ENCODE results near the gene MED26. TPM values are rescaled to one million over a fixed set of nuclear protein-coding genes. Genes with fewer than 3 reads are reported as not detected.

The MED26 gene
- total RNA-seq, 1 donor = 7.3 TPM

DNA sequence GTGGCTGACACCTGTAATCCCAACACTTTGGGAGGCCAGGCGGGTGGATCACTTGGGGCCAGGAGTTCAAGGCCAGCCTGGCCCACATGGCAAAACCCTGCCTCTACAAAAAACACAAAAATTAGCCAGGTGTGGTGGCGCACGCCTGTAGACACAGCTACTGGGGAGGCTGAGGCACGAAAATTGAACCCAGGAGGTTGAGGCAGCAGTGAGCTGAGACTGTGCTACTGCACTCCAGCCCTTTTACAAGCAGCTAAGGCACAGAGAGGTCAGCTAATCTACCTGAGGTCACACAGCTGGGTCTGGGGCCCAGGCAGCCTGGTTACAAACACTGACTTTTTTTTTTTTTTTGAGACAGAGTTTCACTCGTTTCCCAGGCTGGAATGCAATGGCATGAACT, 27.2 kb downstream of the MED26 start:
- no peak for DNase-seq (ENCODE audit: low read depth)
- TF ChIP-seq, protein P1, sequence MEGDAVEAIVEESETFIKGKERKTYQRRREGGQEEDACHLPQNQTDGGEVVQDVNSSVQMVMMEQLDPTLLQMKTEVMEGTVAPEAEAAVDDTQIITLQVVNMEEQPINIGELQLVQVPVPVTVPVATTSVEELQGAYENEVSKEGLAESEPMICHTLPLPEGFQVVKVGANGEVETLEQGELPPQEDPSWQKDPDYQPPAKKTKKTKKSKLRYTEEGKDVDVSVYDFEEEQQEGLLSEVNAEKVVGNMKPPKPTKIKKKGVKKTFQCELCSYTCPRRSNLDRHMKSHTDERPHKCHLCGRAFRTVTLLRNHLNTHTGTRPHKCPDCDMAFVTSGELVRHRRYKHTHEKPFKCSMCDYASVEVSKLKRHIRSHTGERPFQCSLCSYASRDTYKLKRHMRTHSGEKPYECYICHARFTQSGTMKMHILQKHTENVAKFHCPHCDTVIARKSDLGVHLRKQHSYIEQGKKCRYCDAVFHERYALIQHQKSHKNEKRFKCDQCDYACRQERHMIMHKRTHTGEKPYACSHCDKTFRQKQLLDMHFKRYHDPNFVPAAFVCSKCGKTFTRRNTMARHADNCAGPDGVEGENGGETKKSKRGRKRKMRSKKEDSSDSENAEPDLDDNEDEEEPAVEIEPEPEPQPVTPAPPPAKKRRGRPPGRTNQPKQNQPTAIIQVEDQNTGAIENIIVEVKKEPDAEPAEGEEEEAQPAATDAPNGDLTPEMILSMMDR (IDR thresholded peaks at IDR 0.05; ENCODE audit: insufficient read depth, low read depth, low read length) = no peak
- no peak overlapping the region for H3K4me3 ChIP-seq (ENCODE audit: low read depth, low read length)

DNA sequence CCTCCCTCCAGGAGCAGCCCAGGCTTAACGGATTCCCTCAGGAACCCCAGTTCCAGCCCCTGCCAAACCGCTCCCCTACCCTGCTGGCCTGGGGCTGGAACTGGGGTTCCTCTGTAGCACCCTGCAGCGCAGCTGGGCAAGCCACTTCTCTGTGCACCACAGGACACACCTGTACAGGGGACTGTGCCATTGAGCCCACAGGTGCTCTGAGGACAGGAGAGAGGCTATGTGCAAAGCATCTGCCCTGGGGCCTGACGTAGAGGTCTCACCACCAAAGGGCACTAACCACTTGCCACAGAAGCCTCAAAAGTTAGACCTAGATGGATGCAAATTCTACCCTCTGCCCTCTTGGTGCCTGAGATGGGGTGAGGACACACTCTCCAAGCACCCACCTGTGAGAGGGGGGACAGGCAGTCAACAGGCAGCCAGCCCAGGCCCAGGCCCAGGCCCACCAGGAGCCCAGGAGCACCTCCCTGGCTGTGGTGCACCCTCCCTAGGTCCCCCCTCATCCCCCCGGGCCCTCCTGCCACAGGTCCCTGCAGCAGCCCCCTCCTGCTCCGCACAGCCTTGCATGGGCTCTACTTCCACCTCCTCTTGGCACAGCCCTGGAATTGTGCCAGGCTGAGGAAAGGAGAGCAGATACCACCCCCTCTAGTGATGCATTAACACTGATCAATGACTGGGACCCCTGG, 28.2 kb downstream of the MED26 start:
- TF ChIP-seq, protein P1 (IDR thresholded peaks at IDR 0.05; ENCODE audit: insufficient read depth, low read depth, low read length) = no peak
- DNase-seq (ENCODE audit: low read depth) = no peak
- no peak overlapping the region for H3K4me3 ChIP-seq (ENCODE audit: low read depth, low read length)

DNA sequence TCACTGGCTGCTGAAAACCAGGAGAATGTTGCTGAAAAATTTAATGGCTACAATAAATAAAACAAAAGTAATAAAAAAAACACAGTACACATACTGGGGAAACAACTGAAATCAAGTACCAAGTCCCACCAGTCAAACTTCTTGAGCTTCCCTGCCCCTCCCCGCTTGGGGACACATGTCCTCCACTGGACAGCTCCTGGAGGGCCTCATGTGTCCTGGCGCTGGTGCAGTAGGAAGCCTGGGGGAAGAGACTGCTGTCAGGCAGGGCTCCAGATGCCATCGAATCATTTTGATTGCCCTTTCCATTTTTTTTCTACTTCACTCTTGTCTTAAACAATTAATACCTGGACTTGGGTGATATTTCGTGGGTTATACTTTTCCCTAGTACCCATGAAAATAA, 29.2 kb downstream of the MED26 start:
- TF ChIP-seq, protein P1 (IDR thresholded peaks at IDR 0.05; ENCODE audit: insufficient read depth, low read depth, low read length) = no peak
- no peak for DNase-seq (ENCODE audit: low read depth)
- H3K4me3 ChIP-seq (ENCODE audit: low read depth, low read length) = no peak overlapping the region

DNA sequence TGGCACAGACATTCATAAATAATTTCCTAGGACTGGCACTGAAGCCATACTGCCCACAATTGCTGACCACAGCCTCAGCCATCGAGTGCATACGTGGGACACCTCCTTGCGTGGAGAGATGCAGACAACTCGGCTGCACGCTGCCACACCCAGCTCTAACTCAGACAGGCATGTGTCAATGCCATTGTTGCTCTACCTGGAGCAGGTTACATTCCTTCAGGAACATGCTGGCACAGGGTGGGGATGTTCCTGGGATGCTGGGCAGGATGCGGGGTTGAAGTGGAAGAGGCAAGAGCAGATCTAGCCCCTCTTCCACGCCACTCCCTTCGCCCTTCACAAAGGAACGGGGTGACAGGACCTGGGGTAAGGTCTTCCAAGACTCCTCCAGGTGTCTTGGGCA, 31.6 kb downstream of the MED26 start:
- TF ChIP-seq, protein P1 (IDR thresholded peaks at IDR 0.05; ENCODE audit: insufficient read depth, low read depth, low read length) = no peak
- DNase-seq (ENCODE audit: low read depth) = no peak
- H3K4me3 ChIP-seq (ENCODE audit: low read depth, low read length) = no peak overlapping the region

DNA sequence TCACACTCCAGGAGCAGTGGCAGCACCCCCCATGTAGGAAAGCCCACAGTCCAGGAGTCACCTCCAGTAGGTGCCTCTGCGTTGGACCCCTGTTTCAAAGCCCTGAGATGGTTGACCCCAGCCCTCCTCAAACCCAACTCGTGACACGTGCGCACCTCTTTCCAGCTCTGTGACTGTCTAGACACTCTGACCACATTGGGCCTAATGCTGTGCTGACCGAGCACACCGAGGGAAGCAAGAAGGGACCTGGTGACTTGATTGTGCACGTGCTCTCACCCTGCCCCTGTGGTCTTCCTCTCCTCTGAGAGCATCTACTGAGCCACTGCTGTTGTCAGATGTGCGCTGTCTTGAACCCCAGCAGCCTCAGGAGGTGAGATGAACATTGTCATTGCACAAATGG, 32.9 kb downstream of the MED26 start:
- no peak overlapping the region for H3K4me3 ChIP-seq (ENCODE audit: low read depth, low read length)
- TF ChIP-seq, protein P1 (IDR thresholded peaks at IDR 0.05; ENCODE audit: insufficient read depth, low read depth, low read length) = no peak

DNA sequence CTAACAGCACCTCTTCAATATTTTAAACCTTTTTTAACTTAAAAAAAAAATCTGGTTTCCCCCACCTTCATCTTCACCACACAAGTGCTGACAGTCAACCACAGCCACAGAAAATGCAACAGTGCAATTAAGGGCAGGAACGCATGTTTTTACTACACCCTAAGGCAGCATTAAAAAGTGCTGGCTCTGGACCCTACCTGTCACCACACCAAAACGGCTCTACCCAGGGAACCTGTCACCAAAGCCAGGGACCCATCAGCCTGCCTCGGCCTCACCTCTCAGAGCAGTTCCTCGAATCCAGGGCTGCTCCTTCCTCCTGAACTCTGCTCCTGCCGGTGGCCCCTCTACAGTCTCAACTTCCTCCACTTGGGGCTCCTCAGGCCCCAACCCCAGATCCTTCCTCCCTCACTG, 33.3 kb downstream of the MED26 start:
- TF ChIP-seq, protein P1 (IDR thresholded peaks at IDR 0.05; ENCODE audit: insufficient read depth, low read depth, low read length) = no peak
- no peak for DNase-seq (ENCODE audit: low read depth)
- H3K4me3 ChIP-seq (ENCODE audit: low read depth, low read length) = no peak overlapping the region

More for the DNA sequence above, 32.9 kb downstream of the MED26 start:
- DNase-seq (ENCODE audit: low read depth) = no peak

DNA sequence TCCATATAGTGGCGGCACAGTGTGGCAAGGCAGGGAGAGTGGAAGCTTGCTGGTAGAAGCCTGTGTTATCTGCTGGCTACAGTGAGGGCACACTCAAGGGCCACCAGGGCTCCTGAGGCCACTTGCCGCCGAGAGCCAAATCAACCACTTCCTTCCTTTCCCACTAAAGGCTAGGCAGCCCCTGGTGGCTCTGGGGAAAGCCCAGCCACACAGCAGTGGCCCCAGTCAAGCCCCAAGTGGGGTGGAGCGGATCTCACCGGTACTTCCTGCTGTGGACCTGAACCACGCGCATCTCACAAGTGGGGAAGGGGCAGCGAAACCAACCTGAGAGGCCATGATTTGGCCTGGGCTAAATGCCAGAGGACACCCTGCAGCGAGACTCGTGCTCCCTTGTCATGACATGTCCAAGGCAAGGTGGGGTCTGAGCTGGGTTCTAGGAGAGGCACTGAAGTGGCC, 33.8 kb downstream of the MED26 start:
- TF ChIP-seq, protein P1 (IDR thresholded peaks at IDR 0.05; ENCODE audit: insufficient read depth, low read depth, low read length) = no peak
- no peak overlapping the region for H3K4me3 ChIP-seq (ENCODE audit: low read depth, low read length)
- no peak for DNase-seq (ENCODE audit: low read depth)

Measured in fibroblast of villous mesenchyme (primary cell).